Femur (tissue), 1 donor: Measurements from ENCODE around the gene MLANA.

ENCODE experiments used
- DNase-seq: peaks from one replicate; pipeline ENCODE4 v3.0.0-alpha.2; 2017

The MLANA gene

DNA sequence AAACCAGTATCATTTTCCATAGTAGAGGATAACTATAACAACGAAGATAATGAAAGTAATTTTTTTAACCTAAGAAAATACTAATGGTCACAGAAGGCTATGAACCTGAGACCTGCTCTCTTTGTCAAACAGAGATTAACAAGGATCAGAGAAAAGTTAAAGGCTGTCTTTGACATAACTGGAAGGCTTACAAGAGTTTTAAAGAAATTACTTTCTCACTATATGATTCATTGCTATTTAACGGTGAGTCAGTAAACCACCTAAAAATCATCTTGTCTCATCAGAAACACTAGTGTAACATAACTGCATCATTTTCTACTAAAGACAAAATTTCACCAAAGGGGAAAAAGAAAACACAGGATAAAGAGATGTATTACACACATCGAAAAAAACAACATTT lies 19.3 kb downstream of the MLANA start:
- no peak for DNase-seq

DNA sequence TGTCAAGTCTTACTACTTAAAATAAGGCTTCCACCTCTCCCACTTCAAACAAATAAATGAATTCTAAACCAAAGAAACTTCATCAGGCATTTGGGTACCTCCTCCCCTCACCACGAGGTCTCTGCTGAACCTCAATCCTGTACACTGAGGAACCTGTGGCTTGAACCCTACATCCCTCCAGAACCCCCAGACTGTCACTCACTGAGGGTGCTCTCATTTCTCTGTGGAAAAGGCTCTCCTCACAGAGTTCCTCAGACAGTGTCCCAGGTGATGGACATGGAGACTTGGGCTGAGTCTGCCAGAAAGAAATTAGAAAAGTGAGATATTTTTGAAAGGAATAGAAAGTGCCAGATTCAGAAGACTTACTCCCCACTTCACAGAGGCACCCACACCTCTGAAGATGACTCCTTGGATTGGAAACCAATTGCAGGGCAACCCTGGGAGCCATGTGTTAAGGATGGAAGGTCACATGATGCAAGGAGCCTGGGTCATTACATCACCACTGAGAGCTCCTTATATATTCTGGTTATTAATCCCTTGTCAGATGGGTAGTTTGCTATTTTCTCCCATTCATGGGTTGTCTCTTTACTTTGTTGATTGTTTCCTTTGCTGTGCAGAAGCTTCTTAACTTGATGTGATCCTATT lies 19.8 kb downstream of the MLANA start:
- DNase-seq: no peak

DNA sequence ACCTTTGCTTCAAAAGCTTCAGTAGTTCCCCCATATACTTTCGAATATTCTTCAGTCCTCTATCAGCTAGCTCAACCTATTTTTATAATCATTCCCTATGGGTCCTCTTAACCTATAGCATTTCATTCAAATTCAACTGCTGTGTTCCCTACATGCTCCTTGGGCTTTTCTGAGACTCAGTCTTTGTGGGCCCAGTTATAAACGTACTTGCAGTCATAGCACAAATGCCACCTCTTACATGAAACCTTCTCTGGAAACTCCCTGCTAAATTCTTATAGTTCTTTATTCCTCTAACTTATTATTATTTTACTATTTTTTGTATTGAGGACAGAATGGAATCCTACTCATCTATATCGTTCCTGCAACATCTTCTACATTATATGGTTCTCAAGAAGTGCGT lies 24.7 kb downstream of the MLANA start:
- no peak for DNase-seq

DNA sequence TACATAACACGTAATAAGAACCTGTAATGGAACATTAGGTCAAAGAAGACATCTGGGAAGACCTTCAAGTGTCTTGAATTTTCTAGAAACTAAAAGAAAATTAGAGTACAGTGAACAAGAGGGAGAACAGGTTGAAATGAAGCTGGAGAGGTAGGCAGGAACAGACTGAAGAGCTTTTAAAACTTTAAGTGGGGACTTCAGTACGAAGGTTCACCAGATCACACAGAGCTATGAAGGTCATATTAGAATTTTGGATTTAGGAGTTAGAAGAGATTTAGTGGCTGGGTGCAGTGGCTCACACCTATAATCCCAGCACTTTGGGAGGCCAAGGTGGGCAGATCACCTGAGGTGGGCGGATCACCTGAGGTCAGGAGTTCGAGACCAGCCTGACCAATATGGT lies 26.6 kb downstream of the MLANA start:
- no peak for DNase-seq

DNA sequence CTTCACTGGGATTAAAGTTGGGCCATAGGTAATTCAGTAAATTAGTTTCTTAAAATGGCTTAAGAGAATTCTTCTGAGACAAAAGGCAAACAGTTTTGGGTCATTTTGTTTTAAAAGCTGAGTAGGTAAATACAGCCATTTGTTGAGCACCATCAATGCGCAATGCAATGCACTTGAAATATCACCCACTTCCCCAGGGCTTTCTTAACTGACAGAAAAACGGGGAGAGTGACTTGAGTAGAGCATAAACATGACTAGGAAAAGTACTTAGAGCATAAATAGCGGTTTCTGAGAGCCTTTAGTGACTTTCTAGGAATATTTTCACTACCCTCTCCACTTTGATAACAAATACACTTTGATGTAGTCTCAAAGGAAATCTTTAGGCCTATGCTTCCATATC lies 27.2 kb downstream of the MLANA start:
- DNase-seq: no peak

DNA sequence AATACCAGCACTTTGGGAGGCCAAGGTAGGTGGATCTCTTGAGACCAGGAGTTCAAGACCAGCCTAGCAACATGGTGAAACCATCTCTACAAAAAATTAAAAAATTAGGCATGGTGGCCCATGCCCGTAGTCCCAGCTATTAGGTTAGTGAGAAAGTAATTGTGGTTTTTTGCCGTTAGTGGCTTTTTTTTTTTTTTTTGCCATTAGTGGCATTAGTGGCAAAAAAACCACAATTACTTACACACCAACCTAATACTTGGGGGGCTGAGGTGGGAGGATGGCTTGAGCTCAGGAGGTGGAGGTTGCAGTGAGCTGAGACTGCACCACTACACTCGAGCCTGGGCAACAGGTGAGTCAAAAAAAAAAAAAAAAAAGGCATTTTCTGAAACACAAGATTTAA lies 27.8 kb downstream of the MLANA start:
- DNase-seq: no peak

DNA sequence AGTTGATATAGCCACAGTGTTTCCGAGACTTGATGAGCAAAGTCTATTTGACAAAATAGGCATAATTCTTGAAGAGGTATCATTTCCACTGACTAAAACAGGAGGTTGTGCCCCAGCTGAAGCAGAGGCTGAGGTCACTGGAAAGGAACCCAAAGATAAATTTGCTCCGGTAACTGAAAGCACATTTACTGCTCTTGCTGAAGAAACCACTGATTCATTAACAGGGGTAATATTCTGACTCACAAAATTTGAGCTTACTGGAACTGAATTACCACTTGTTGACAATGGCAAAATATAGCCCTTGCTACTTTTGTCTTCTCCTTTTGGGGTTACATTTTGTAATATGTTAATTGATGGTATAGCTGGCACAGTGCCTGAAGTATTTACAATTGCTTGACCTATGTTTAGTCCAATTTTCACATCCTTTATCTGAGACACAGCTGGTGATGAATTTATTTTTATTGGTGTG lies 30.2 kb downstream of the MLANA start:
- DNase-seq: no peak

DNA sequence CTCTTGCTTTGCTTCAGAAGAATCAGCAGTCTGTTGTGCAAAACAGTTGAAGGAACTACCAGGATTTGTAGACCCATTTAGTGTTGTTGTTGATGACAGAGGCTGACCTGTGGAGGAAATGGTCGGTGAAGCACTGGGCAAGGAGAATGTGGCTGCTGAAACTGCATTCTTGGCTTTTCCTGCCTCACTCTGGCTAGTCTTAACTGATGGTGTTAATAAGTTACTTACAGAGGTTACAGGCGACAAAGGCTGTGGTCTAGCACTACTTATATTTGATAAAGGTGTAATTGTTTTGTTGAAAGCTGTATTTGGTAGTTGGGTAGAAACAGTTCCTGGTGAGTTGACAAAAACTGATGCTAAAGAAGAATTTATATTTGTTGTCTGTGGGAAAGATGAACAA lies 31.5 kb downstream of the MLANA start:
- no peak for DNase-seq

DNA sequence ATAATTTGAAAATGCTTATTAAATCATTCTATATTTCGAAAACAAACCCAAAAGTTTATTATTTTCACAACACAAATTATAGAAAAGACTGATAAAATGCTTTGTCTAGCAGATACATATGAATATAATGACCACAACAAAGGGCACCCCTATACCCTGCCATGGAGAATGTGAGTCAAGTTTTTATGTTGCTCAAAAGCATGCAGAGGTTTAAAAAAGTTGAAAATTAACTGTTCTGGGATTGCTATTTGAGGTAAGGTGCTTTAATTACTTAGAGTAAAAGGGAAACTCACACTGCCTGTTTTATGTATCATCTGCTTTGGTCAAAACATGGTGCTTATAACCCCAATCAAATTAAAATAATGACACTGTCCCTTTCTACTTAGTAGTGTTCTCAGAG lies 41.0 kb downstream of the MLANA start:
- DNase-seq: no peak

DNA sequence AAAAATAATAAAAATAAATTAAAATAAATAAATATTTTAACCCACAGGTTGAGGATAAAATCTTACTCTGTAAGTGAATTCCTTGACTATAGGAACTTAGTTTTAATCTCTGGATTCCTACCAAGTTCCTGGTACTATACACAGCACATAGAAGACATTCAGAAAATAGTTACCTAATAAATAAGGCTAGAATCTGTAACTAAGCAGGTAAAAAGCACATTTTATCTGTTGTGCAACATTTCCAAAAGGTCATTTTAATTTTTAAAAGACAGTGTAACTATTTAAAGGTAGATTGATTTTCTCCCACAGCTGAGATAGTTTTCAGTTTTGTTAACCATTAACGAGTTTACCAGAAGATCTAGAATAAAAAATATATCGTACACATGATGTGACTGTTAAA lies 47.8 kb downstream of the MLANA start:
- no peak for DNase-seq

DNA sequence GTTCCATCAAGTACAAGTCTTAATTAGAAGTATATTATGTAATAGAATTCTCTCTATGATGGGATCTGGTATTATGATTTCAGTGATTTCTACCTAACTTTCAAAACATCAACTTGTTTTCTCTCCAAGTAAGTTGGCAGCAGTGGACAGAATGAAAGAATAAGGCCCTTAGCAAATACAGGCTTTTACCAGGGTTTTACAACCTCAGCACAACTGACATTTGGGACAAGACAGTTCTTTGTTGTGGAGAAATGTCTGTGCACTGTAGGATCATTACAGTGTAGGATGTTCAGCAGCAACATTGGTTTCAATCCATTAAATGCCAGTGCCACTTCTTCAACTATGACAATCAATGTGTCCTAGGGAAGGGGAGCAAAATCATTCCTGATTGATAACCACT lies 48.8 kb downstream of the MLANA start:
- no peak for DNase-seq

DNA sequence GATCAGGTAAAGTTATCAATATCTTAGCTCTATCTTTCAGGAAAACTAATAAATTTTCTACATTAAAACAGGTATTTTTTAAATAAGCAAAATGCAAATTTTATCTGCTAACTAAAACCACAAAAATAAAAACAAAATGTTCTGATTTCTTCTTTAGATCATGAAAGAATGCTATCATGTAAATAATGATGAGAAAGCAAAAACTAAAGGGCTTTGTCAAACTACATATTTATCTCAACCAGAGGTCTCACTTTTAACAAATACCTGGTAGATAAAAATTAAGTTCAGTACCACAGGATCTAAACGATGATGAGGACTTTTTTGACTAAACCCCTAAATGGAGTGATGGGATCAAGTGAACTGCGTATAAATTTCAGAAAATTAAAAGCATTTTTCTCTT lies 50.5 kb downstream of the MLANA start:
- DNase-seq: no peak

DNA sequence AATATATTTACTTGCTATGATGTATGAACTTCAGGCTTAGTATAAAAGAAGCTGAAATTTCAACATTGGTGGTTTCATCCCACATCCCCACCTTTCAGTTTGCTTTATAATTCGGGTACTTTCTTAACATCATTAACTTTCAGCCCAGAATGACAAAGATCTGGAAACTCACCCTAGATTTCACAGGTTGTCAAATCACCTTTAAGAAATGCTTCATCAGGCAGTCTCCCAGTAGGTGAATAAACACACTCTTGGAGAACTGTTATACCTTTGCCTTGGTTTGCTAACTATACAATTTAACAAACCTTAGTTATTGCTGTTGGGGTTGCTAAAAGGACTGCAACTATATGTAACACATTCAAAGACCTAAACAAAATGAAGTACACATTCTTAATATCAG lies 54.4 kb downstream of the MLANA start:
- DNase-seq: no peak

DNA sequence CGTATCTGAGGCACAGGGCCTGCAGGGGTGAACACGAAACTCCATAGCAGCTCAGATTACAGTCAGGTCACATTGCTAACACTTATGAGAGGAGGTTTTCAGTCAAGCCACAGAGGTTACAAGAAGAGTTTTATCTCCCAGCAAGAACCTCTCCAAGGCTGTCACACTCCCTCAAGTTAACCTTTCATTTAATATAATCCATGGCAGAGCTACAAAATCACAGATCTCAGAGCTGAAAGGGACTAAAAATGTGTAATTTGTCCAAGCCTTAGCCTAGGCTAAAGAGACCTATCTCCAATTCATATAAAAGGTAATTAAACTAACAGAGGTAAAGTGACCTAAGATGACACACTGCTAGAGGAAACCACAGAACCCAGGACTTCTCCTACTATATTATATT lies 57.2 kb downstream of the MLANA start:
- DNase-seq: no peak

DNA sequence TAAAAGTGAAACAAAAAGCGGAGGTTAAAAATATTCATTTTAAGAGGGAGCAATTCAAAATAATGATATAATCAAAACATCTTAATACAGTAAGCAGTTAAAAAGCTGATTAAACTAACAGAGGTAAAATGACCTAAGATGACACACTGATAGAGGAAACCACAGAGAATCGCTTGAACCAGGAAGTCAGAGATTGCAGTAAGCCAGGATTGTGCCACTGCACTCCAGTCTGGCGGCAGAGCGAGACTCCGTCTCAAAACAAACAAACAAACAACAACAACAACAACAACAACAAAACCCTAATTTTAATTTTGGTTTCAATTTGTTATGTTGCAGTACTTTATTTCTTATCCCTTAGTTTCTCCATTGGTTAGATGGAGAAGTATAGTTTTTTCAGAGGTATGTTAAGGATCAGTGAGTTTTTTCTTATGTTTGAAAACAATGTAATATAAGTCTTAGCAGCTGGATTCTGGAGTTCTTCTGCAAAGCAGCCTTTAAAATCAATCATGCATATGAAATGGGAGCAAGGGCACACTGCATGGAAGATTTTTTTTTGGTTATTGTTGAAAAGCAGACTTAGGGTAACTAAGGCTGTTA lies 58.5 kb downstream of the MLANA start:
- no peak for DNase-seq

DNA sequence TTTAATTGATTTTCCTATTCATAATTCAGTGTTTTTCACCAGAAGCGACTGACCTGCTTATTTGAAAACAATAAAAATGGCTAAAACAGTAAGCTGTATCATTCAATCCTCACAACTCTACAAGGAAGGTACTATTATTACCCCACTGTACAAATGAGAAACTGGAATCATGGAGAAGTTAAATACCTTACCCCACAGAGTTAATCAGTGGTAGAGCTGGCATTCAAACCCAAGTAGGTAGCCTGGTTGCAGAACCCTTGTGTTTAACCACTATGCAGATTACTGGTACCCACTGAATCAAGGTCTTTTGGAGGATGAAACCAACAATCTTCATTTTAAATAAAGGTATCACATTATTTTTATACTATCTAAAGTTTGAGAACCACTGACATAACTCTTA lies 59.6 kb downstream of the MLANA start:
- DNase-seq: no peak

DNA sequence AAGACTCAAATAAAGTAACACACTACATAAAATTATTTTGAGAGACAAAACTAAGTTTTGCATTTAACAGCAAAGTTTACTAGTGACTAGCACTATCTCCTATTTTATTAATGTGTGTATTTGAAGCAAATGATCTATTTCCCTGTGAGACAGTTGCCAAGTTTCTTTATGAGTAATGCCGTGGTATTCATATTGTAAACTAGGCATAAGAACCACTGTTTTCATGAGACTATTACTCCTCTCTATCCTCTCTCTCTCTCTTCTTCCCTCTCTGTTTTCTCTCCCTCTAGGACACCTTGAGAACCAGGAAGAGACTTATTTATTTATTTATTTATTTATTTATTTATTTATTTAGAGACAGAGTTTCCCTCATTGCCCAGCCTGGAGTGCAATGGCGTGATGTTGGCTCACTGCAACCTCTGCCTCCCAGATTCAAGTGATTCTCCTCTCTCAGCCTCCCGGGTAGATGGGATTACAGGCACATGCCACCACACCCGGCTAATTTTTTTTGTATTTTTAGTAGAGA lies 61.1 kb downstream of the MLANA start:
- no peak for DNase-seq

DNA sequence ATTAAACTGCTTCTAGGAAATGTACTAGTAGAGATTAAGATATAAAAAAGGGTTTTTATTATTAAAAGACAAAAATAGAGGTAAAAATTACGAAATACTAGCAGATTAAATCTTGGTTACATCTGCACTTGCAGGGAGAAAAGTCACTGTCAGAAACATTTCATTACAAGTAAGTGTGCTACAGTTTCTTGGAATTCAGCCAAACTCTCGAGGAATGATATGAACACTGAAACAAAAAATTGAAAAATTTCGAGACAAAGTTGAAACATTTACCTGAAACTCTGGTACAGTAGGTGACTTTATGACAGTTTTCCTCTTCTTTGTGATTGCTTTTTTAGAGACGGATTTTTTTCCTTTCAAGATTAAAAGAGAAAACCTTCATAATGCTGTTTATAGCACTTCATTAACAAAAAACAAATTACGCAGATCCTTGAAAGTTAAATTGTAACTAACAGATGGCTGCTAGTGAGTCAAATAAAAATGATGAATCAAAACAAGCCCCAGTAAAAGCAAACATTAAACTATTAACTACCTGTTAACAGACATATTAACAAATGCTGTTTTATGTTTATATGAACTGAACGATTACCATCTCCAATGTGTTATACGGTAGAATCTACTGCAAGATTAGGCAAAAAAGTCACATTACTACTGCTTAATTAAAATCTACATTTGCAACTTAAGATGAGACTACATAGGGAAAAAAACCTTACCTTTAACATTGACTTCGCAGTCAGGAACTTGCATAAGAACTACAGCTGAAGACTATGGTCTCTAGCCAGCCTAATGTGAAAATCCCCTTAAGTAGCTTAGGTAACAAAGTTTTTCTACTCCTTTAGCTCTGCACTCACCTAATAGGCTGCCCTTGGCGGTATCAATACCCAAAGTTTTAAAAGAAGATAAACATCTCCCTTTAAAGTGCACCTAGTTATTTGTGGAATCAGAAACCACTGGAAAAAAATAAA lies 63.3 kb downstream of the MLANA start:
- no peak for DNase-seq

DNA sequence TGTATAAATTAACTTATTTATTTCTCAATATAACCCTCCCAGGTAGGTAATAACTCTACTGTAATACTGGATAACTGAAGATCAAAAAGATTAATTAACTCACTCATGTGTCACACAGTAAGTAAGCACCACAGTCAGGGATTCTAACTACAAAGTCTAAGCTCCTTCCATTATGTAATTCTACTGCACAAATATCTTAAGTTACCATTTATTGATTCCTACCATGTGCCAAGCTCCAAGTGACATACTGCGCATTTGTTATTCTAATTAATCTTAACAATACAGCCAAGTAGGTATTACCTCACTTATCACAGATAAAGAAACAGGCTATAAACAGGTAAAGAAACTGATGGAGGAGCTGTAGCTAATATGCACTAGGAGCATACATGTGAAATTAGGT lies 66.5 kb downstream of the MLANA start:
- no peak for DNase-seq

DNA sequence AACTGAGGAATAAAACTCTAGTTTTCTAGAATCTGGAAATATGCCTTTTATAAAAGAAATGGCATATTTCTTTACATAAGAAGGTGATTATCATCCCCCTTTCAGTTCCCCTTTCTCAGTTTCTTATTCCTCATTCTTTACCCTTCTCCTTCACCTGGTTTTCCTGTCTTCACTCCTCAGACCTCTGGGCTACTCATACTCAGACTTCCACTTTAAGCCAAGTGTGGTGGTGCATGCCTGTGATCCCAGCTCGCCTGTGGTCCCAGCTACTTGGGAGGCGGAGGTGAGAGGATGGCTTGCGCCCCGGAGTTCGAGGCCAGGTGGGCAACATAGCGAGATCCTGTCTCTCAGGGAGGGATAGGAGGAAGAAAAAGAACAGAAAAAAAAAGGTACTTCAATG lies 67.6 kb downstream of the MLANA start:
- no peak for DNase-seq
